Measurements from ENCODE around the gene TRPM4.
"Not testable (repeated sequence)": the region's sequence is repeated elsewhere in the genome, so short reads cannot be mapped to it uniquely, and the experiment has no call there.

TRPM4 gene

DNA sequence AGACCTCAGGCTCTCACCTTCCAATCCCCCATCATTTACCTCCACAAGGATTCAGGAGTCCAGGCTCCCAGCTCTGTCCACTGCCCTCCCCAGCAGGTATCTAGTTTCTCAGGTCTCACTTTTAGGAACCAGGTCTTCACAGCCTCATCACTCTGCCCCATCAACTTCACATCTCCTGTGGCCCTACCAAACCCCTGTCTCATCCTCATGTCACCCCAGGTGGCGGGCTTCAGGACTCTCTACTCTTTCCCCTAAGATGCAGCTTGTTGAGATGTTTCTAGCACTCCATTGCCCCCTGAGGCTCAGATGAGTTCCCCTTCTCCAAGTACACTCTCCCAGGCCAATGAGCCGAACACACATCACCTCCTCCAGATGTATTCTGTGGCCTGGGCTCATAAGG is 36.7 kb upstream of the TRPM4 start:
- DNase-seq (ENCODE audit: low spot score): no peak
- no peak for TF ChIP-seq CTCF (IDR thresholded peaks at IDR 0.05; ENCODE audit: extremely low read depth, missing control alignments)

GRCh38 chr19:49121841-49122240 is 35.8 kb upstream of the TRPM4 start:
- not testable (repeated sequence) for DNase-seq (ENCODE audit: low spot score)

GRCh38 chr19:49123285-49123684 is 34.3 kb upstream of the TRPM4 start:
- DNase-seq (ENCODE audit: low spot score): not testable (repeated sequence)

- DNase-seq (ENCODE audit: low spot score): no peak
- TF ChIP-seq CTCF (IDR thresholded peaks at IDR 0.05; ENCODE audit: extremely low read depth, missing control alignments): no peak
Observed at GRCh38 chr19:49125025-49125731, 32.4 kb upstream of the TRPM4 start.

GRCh38 chr19:49126575-49126974 is 31.0 kb upstream of the TRPM4 start:
- DNase-seq (ENCODE audit: low spot score): no peak
- no peak for TF ChIP-seq CTCF (IDR thresholded peaks at IDR 0.05; ENCODE audit: extremely low read depth, missing control alignments)

GRCh38 chr19:49127225-49127624 is 30.4 kb upstream of the TRPM4 start:
- not testable (repeated sequence) for DNase-seq (ENCODE audit: low spot score)

- peak; percentile 99 for DNase-seq (ENCODE audit: low spot score)
- TF ChIP-seq CTCF (IDR thresholded peaks at IDR 0.05; ENCODE audit: extremely low read depth, missing control alignments): no peak
Observed at GRCh38 chr19:49127674-49128544, 29.7 kb upstream of the TRPM4 start.

- DNase-seq (ENCODE audit: low spot score): no peak
- no peak for TF ChIP-seq CTCF (IDR thresholded peaks at IDR 0.05; ENCODE audit: extremely low read depth, missing control alignments)
Observed at GRCh38 chr19:49128545-49129237, 28.9 kb upstream of the TRPM4 start.
